Activated CD4-positive, alpha-beta T cell treated with anti-CD3 and anti-CD28 coated beads for 1 hour (primary cell): ENCODE results near the gene MAN2A2.

ENCODE experiments used
- DNase-seq: peaks from one replicate; pipeline ENCODE4 v3.0.0-alpha.2; 2020

The MAN2A2 gene

DNA sequence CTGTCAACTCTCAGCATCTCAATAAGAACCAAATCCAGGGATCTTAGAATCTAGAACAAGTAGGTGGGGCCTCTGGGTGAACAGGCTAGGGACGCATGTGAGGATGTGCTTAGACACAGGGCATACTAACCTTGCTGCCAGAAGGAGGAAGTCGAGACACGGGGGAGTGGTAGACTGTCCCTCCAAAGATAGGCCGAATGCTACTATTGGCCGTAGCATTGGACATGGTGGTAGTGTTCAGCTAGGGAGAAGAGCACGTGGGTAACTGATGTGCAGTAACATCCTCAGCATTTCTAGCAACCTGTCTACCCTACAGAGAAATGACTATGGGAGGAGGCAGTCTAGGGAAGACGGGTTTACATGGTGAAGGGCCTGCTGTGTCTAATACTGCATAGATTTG, 67.2 kb downstream of the MAN2A2 start:
- DNase-seq: no peak

DNA sequence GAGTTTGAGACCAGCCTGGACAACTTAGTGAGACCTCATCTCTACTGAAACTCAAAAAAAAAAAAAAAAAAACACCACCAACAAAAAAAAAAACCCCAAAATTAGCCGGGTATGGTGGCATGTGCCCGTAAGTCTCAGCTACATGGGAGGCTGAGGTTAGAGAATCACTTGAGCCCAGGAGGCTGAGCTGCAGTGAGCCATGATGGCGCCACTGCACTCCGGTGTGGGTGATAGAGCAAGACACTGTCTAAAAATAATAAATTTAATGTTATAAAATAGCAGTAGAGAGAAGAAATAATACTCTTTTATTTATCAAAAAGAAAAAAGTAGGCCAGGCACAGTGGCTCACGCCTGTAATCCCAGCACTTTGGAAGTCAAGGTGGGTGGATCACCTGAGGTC, 69.0 kb downstream of the MAN2A2 start:
- DNase-seq: no peak
